Hepatocyte (in vitro differentiated cells): ENCODE measurements around the gene PARD3B.

ENCODE experiments used
- EZH2 ChIP-seq: fragments of 200-600 bp; sonication (generic); IDR thresholded peaks from 2 replicates; pipeline ENCODE4 v1.6.1; 2016; ENCODE audit warnings: antibody characterized with exemption, mild to moderate bottlenecking, borderline replicate concordance
- TF ChIP-seq, protein P1 (sequence below): fragments of 200-600 bp; sonication (generic); IDR thresholded peaks from 2 replicates; pipeline ENCODE4 v1.5.1; 2016; ENCODE audit warnings: antibody characterized with exemption, mild to moderate bottlenecking; ENCODE audit not compliant: poor library complexity

DNA sequence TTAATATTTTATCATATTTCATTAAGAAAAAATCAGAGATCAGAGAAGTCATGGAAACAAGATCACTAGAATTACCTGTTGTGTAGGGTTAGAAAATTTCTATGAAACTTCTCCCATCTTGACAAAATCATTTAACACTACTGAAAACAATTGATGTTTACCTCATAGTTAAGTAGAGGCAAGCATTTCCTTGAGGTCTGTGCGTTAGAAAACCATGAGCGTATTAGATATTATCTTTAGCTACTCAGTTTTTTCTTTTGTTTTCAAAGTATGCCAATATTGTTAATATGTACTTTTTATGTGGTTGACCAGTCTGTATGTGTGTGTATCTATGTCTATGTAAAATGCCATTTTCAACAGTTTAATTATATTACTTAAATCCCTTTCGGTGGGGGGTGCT lies 335.7 kb downstream of the PARD3B start:
- TF ChIP-seq, protein P1, sequence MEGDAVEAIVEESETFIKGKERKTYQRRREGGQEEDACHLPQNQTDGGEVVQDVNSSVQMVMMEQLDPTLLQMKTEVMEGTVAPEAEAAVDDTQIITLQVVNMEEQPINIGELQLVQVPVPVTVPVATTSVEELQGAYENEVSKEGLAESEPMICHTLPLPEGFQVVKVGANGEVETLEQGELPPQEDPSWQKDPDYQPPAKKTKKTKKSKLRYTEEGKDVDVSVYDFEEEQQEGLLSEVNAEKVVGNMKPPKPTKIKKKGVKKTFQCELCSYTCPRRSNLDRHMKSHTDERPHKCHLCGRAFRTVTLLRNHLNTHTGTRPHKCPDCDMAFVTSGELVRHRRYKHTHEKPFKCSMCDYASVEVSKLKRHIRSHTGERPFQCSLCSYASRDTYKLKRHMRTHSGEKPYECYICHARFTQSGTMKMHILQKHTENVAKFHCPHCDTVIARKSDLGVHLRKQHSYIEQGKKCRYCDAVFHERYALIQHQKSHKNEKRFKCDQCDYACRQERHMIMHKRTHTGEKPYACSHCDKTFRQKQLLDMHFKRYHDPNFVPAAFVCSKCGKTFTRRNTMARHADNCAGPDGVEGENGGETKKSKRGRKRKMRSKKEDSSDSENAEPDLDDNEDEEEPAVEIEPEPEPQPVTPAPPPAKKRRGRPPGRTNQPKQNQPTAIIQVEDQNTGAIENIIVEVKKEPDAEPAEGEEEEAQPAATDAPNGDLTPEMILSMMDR = no peak
- no peak for TF ChIP-seq EZH2
